ENCODE data around the gene MRPS7. TPM values are rescaled to one million over a fixed set of nuclear protein-coding genes. Genes with fewer than 3 reads are reported as not detected.

The MRPS7 gene
- total and polyA plus RNA-seq, 9 of the 15 experiments (the other 6 are each of a cell fraction or from before 2014, with no cell fraction given), result 107 to 244 (median 132) TPM

DNA sequence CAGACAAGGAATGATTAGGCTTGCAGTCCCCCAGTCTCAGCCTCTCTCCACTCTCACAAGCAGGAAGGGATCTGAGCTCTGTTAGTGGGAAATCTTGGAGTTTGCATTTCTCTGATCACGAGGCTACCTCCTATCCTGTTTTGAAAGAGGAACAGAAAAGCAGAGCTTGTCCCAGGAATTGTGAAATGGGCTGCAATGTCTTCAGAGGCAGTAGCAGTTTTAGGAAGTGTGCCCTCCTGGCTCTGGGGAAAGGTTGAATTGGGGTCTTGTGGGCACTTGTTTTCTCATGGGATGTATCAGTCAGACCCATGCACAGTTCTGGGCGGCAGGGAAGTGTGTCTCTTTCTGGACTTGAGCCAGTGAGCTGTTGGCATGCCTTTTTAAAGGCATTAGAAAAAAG, 33.4 kb upstream of the MRPS7 start (continued):
- TF ChIP-seq, protein P1, sequence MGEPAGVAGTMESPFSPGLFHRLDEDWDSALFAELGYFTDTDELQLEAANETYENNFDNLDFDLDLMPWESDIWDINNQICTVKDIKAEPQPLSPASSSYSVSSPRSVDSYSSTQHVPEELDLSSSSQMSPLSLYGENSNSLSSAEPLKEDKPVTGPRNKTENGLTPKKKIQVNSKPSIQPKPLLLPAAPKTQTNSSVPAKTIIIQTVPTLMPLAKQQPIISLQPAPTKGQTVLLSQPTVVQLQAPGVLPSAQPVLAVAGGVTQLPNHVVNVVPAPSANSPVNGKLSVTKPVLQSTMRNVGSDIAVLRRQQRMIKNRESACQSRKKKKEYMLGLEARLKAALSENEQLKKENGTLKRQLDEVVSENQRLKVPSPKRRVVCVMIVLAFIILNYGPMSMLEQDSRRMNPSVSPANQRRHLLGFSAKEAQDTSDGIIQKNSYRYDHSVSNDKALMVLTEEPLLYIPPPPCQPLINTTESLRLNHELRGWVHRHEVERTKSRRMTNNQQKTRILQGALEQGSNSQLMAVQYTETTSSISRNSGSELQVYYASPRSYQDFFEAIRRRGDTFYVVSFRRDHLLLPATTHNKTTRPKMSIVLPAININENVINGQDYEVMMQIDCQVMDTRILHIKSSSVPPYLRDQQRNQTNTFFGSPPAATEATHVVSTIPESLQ (CRISPR knock-in tag; IDR thresholded peaks at IDR 0.05), result no peak
- TF ChIP-seq ZNF316 (IDR thresholded peaks at IDR 0.05), result no peak
- TF ChIP-seq CXXC5 (CRISPR knock-in tag; IDR thresholded peaks at IDR 0.05), result no peak
- no peak for TF ChIP-seq MLX (CRISPR knock-in tag; conservative IDR thresholded peaks at IDR 0.05)
- TF ChIP-seq RB1 (IDR thresholded peaks at IDR 0.05; ENCODE audit: low read depth), result no peak
- TF ChIP-seq MAFK (IDR thresholded peaks at IDR 0.05; ENCODE audit: low read length), result no peak
- no peak for TF ChIP-seq ZNF76 (CRISPR knock-in tag; IDR thresholded peaks at IDR 0.05; ENCODE audit: borderline replicate concordance)

GRCh38 chr17:75228847-75229246, 32.8 kb upstream of the MRPS7 start:
- no peak overlapping the region for H3K4me2 ChIP-seq (ENCODE audit: insufficient read depth, low read length)
- FAIRE-seq (no peak), ATAC-seq (no peak), DNase-seq (ENCODE audit: extremely low read depth in 1 of 4, low spot score in 3 of 4) (no peak)
- no peak overlapping the region for H2AFZ ChIP-seq (ENCODE audit: low read depth, low read length)
- no peak for TF ChIP-seq HNRNPK (IDR thresholded peaks at IDR 0.05; ENCODE audit: low read depth, low read length, poor library complexity, severe bottlenecking)
- TF ChIP-seq ZNF57 (CRISPR knock-in tag; IDR thresholded peaks at IDR 0.05), result no peak
- TF ChIP-seq STAT5A (IDR thresholded peaks at IDR 0.05; ENCODE audit: borderline replicate concordance, low read length), result no peak
- TF ChIP-seq ZNF41 (CRISPR knock-in tag; conservative IDR thresholded peaks at IDR 0.05), result no peak
- no peak for TF ChIP-seq CREBBP (IDR thresholded peaks at IDR 0.05; ENCODE audit: low read depth, low read length)
- peaks cover 85% of the 10 kb centered on the region for H3K36me3 ChIP-seq (ENCODE audit: control insufficient read depth, insufficient read depth, low read length)
- CTCF ChIA-PET (ENCODE audit: low intra/inter-chr PET ratio), result no interaction called here
- H3K9me3 ChIP-seq (replicated peaks; ENCODE audit: control insufficient read depth, insufficient read depth, low read depth, low read length), result no peaks in the 10 kb centered on the region
- WGBS (ENCODE audit: insufficient coverage, low coverage, missing lambda C conversion rate), result 80% methylated on average over 4 of the region's 4 CpGs
- intact Hi-C loops (cut with micrococcal nuclease) (no loop called here), in situ Hi-C loops (cut with MboI) (no loop called here)
- POLR2A ChIA-PET, result interaction anchor here (0.6 to 4.5 kb wide), 10 partner anchors 8 to 314 kb away, joined by 3 to 38 read pairs (median 4); partner anchors contain the start of genes GGA3, MIF4GD and MRPS7
- H3K9ac ChIP-seq (ENCODE audit: insufficient read depth in 1 of 2, low read depth in 2 of 2, low read length in 2 of 2), result no peak overlapping the region; a peak in 1 of 4 replicates
- H3K4me3 ChIP-seq, result no peak overlapping the region
- no peaks in the 10 kb centered on the region for H3K9me1 ChIP-seq (ENCODE audit: control insufficient read depth, insufficient read depth, low read length)
- no peak overlapping the region for H3K27ac ChIP-seq (ENCODE audit: extremely low read depth, low read depth, low read length)
- no TSS peak for BruUV-seq (replicated peaks)
- no peaks in the 10 kb centered on the region for H4K20me1 ChIP-seq (replicated peaks; ENCODE audit: control insufficient read depth, insufficient read depth, low read length)
- no peaks in the 10 kb centered on the region for H3K27me3 ChIP-seq (ENCODE audit: control insufficient read depth in 2 of 2, insufficient read depth in 2 of 2, low read length in 2 of 2)
- H3K4me1 ChIP-seq (replicated peaks in 1 of 2; ENCODE audit: control insufficient read depth in 2 of 2, insufficient read depth in 2 of 2, low read length in 2 of 2), result no peaks in the 10 kb centered on the region
- H3K79me2 ChIP-seq (ENCODE audit: control insufficient read depth, insufficient read depth, low read length), result no peaks in the 10 kb centered on the region

All from K562 (cell line).